LNCaP clone FGC (cell line): ENCODE data around the gene PDCD5.
"Not testable (repeated sequence)": the region's sequence is repeated elsewhere in the genome, so short reads cannot be mapped to it uniquely, and the experiment has no call there.

Source experiments
- DNase-seq: peaks from one replicate; pipeline ENCODE4 v3.0.0-alpha.2; 2011; ENCODE audit warnings: low read depth
- H3K4me3 ChIP-seq: 2 replicates; pipeline ENCODE4 v1.5.1; 2011; ENCODE audit warnings: mild to moderate bottlenecking, low read depth, low read length, control low read depth
- CTCF ChIP-seq: IDR thresholded peaks from 2 replicates; pipeline ENCODE4 v1.5.1; 2012; ENCODE audit warnings: mild to moderate bottlenecking; ENCODE audit not compliant: control insufficient read depth, insufficient read depth; ENCODE audit errors: extremely low read depth

Gene PDCD5

GRCh38 chr19:32580901-32581704 lies at the start of gene PDCD5:
Gene PDCD5, plus strand, starts transcription at chr19:32581190. Its CDS starts 72 bp downstream, at chr19:32581262.
- H3K4me3 ChIP-seq = peak within 1 kb of the TSS; percentile 96
- DNase-seq = peak; percentile 80
- TF ChIP-seq CTCF = no peak

- TF ChIP-seq CTCF = no peak
- DNase-seq = no peak
- H3K4me3 ChIP-seq = no peak overlapping the region
Observed at GRCh38 chr19:32532233-32532632, 48.8 kb upstream of the PDCD5 start.

- no peak for DNase-seq
Observed at GRCh38 chr19:32537580-32537979, 43.4 kb upstream of the PDCD5 start.

GRCh38 chr19:32539240-32539916 lies 41.6 kb upstream of the PDCD5 start:
- no peak overlapping the region for H3K4me3 ChIP-seq
- no peak for TF ChIP-seq CTCF
- peak; percentile 7 for DNase-seq

More at GRCh38 chr19:32537580-32537979, 43.4 kb upstream of the PDCD5 start:
- TF ChIP-seq CTCF = no peak
- no peak overlapping the region for H3K4me3 ChIP-seq

GRCh38 chr19:32540621-32541020 lies 40.4 kb upstream of the PDCD5 start:
- no peak for TF ChIP-seq CTCF
- no peak overlapping the region for H3K4me3 ChIP-seq
- DNase-seq = no peak

- not testable (repeated sequence) for H3K4me3 ChIP-seq, DNase-seq
Observed at GRCh38 chr19:32541376-32541775, 39.6 kb upstream of the PDCD5 start.

- DNase-seq = no peak
- no peak overlapping the region for H3K4me3 ChIP-seq
- TF ChIP-seq CTCF = no peak
Observed at GRCh38 chr19:32542477-32543108, 38.4 kb upstream of the PDCD5 start.
